Measurements from ENCODE around the gene PCBP3. TPM values are rescaled to one million over a fixed set of nuclear protein-coding genes. Genes with fewer than 3 reads are reported as not detected.
"Not testable (repeated sequence)": the region's sequence is repeated elsewhere in the genome, so short reads cannot be mapped to it uniquely, and the experiment has no call there.

PCBP3 gene
- total RNA-seq, 2 donors from 2014 or later = 0.77 to 17.2 TPM

DNA sequence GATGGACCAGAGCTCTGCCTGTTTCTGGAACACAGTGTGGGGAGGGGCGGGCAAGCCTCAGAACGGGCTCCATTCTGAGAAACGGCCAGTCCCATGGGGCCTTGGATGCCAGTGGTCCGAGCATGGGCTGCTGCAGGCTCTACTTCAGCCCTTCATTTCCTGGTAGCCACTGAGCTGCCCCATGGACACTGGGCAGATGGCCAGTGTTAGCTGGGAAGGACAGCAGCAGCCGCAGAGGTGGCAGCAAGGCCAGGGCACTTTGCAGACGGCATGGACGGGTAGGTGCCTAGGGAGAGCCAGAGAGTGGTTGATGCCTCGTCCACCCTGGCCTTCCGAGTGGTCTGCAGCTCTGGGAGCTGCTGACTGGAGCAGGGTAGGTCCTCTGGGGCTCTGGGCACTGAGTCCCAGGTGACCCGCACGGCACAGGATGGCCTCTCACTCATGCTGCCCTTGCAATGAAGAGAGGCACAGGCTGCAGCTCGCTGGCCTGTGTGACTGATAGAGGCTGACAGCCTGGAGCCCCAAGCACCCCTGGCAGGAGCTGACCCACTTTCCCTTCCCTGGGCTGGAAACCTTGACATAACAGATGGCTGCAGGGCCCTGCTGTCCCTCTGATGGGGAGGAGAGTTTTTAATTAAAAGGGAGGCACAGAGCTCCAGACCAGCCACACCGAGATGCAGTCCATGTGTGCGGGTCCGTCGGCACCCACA is 250.4 kb downstream of the PCBP3 start:
- H3K27me3 ChIP-seq (replicated peaks; ENCODE audit: insufficient read depth) = no peaks in the 10 kb centered on the region
- H3K9me3 ChIP-seq = no peaks in the 10 kb centered on the region
- H3K27ac ChIP-seq = no peak overlapping the region
- DNase-seq (ENCODE audit: low spot score) = no peak
- H3K4me3 ChIP-seq = no peak overlapping the region
- intact Hi-C loops (cut with DNase I) = no loop called here
- no peaks in the 10 kb centered on the region for H3K4me1 ChIP-seq (replicated peaks)
- TF ChIP-seq POLR2A (IDR thresholded peaks at IDR 0.05) = no peak
- TF ChIP-seq POLR2AphosphoS5 (IDR thresholded peaks at IDR 0.05) = no peak
- TF ChIP-seq, protein P1, sequence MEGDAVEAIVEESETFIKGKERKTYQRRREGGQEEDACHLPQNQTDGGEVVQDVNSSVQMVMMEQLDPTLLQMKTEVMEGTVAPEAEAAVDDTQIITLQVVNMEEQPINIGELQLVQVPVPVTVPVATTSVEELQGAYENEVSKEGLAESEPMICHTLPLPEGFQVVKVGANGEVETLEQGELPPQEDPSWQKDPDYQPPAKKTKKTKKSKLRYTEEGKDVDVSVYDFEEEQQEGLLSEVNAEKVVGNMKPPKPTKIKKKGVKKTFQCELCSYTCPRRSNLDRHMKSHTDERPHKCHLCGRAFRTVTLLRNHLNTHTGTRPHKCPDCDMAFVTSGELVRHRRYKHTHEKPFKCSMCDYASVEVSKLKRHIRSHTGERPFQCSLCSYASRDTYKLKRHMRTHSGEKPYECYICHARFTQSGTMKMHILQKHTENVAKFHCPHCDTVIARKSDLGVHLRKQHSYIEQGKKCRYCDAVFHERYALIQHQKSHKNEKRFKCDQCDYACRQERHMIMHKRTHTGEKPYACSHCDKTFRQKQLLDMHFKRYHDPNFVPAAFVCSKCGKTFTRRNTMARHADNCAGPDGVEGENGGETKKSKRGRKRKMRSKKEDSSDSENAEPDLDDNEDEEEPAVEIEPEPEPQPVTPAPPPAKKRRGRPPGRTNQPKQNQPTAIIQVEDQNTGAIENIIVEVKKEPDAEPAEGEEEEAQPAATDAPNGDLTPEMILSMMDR (IDR thresholded peaks at IDR 0.05) = no peak
- H3K36me3 ChIP-seq = no peaks in the 10 kb centered on the region
- WGBS = 77% methylated on average over 14 of the region's 16 CpGs

DNA sequence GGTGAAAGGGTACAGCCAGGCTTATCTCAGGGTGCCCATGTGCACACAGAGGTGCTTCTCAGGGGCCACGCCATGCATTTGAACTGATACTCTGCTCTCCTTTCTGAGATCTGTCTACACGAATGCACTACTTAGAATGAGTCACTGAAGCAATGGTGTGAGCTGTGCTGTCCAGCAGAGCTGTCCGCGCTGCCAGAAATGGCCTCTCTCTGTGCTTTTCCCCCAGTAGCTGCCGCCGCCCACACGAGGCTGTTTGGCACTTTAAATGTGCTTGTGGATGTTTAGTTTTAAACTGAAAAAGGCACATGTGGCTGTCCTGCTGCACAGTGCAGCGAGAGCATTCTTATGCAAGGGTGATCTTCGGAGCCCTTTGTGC is 250.9 kb downstream of the PCBP3 start:
- H3K4me3 ChIP-seq = no peak overlapping the region
- H3K36me3 ChIP-seq = no peaks in the 10 kb centered on the region
- TF ChIP-seq, protein P1 (IDR thresholded peaks at IDR 0.05) = no peak
- TF ChIP-seq POLR2A (IDR thresholded peaks at IDR 0.05) (no peak), POLR2AphosphoS5 (IDR thresholded peaks at IDR 0.05) (no peak)
- no peak overlapping the region for H3K27ac ChIP-seq
- no peak for DNase-seq (ENCODE audit: low spot score)
- intact Hi-C loops (cut with DNase I) = no loop called here
- no peaks in the 10 kb centered on the region for H3K4me1 ChIP-seq (replicated peaks)
- 36% methylated on average over 9 of the region's 9 CpGs for WGBS
- no peaks in the 10 kb centered on the region for H3K27me3 ChIP-seq (replicated peaks; ENCODE audit: insufficient read depth)
- no peaks in the 10 kb centered on the region for H3K9me3 ChIP-seq

DNA sequence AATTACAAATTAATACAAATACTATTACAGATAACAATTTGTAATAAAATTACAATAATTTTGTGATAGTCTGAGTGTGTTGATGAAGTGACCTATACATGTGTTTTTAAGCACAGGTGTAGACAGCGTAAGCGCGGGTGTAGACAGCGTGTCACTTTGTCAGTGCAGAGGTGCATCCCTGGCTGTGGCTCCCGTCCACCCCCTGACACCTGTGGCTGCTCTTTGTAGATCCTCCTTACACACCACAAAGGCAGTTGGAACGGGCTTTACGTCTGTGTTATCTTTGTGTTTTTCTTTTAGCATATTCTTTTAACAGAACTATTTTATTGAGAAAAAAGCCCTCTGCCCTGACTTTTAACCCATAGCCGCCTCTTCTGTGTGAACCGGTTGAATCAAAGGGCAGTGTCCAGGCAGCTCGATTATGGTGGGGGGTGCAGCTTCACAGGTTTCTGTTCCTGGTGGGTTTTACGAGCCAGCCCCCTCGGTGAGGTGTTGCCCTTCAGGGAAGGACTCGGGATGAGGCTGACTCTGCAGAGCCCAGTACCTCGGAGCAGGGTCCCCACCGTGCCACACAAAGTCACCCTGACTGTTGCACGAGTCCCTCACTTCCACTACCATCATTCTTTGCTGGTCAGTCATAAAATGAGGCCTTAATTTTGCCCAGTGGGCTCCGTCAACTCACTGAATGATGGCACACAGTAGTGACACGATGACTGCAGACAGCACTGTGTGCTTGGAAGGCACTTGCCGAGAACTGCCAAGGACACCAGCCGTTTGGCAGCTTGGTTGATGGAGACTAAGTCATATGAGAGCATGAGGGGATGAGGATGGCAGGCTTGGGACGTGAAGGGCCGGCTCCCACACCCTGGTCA is 251.6 kb downstream of the PCBP3 start:
- no peak overlapping the region for H3K4me3 ChIP-seq
- no peaks in the 10 kb centered on the region for H3K4me1 ChIP-seq (replicated peaks)
- no peaks in the 10 kb centered on the region for H3K36me3 ChIP-seq
- TF ChIP-seq, protein P1 (IDR thresholded peaks at IDR 0.05) = no peak
- no peak for TF ChIP-seq POLR2AphosphoS5 (IDR thresholded peaks at IDR 0.05)
- TF ChIP-seq POLR2A (IDR thresholded peaks at IDR 0.05) = no peak
- no peaks in the 10 kb centered on the region for H3K27me3 ChIP-seq (replicated peaks; ENCODE audit: insufficient read depth)
- WGBS = 80% methylated on average over 22 of the region's 22 CpGs
- intact Hi-C loops (cut with DNase I) = no loop called here
- no peak overlapping the region for H3K27ac ChIP-seq
- DNase-seq (ENCODE audit: low spot score) = no peak
- no peaks in the 10 kb centered on the region for H3K9me3 ChIP-seq

DNA sequence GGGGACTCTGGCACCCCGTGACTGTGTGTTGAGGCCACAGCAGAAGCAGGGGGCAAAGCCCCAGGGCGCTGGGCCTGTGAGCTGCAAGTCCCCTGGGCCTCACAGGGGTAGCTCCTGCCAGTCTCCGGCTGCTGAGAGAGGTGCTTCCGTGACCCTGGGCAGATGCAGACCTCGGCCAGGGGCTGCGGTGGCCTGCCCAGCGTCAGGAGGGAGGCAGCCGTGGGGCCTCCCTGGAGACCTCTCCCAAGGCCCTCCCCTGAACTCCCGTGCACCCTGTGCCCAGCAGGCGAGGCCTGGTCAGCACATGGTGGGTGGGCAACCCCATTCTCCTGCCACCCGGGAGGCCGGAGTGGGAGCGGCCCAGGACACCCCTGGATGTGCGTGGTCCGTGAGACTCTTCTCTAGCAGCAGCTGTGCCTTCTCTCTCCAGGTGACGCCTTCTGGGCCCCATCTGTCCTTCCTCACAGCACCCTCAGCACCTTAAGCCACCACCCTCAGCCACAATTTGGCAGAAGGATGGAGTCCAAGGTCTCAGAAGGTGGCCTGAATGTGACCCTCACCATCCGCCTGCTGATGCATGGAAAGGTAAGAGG is 252.3 kb downstream of the PCBP3 start:
- TF ChIP-seq POLR2A (IDR thresholded peaks at IDR 0.05) (no peak), POLR2AphosphoS5 (IDR thresholded peaks at IDR 0.05) (no peak)
- TF ChIP-seq, protein P1 (IDR thresholded peaks at IDR 0.05) = no peak
- Histone ChIP-seq H3K4me1 (replicated peaks) (no peaks in the 10 kb centered on the region), H3K27ac (no peak overlapping the region), H3K9me3 (no peaks in the 10 kb centered on the region), H3K4me3 (no peak overlapping the region), H3K36me3 (no peaks in the 10 kb centered on the region), H3K27me3 (replicated peaks; ENCODE audit: insufficient read depth) (no peaks in the 10 kb centered on the region)
- DNase-seq (ENCODE audit: low spot score) = no peak
- WGBS = 95% methylated on average over 13 of the region's 17 CpGs
- intact Hi-C loops (cut with DNase I) = no loop called here

DNA sequence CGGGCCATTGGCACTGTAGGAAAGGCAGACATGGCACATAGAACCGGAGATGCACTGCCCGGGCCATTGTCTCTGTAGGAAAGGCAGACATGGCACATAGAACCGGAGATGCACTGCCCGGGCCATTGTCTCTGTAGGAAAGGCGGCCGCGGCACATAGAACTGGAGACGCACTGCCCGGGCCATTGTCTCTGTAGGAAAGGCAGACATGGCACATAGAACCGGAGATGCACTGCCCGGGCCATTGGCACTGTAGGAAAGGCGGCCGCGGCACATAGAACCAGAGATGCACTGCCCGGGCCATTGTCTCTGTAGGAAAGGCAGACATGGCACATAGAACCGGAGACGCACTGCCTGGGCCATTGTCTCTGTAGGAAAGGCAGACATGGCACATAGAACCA is 252.9 kb downstream of the PCBP3 start:
- H3K27ac ChIP-seq; H3K4me3 ChIP-seq; intact Hi-C loops (cut with DNase I); DNase-seq (ENCODE audit: low spot score); H3K36me3 ChIP-seq; H3K4me1 ChIP-seq (replicated peaks); H3K27me3 ChIP-seq (replicated peaks; ENCODE audit: insufficient read depth); H3K9me3 ChIP-seq: not testable (repeated sequence)
- 85% methylated on average over 18 of the region's 18 CpGs for WGBS
